ENCODE data around the gene ATP5F1E. TPM values are rescaled to one million over a fixed set of nuclear protein-coding genes. Genes with fewer than 3 reads are reported as not detected.

Gene ATP5F1E
- total and polyA plus RNA-seq, 4 donors = 18.4 to 88.8 (median 64.1) TPM

DNA sequence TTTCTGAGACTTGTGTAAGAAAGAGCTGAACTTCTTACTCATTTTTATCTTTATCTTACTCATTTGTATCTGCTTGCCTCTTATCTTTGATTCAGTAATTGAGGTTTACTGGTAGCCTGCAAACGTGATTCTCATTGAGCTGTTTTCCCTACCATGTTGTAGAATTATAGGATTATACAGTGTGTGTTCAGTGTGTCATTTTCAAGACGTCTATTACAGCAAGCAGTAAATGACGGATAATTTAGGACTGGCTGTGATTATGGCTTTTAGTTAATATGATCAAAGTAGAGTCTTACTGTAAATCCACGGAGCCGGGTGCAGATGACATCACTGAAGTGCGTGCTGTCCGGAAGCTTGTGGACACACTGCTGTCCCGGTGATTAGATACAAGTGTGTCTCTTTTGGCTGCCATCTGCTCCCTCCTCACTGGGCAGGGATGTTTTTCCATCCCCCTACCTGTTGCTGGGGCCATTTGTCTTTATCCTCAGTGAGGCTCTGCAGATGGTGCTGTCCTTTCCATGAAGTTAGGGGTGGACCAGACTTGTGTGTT lies 45.1 kb downstream of the ATP5F1E start:
- H3K27me3 ChIP-seq (ENCODE audit: control insufficient read depth in 3 of 3, insufficient read depth in 3 of 3, low read length in 2 of 3) = no peaks in the 10 kb centered on the region
- H3K4me3 ChIP-seq = no peak overlapping the region
- TF ChIP-seq, protein P1, sequence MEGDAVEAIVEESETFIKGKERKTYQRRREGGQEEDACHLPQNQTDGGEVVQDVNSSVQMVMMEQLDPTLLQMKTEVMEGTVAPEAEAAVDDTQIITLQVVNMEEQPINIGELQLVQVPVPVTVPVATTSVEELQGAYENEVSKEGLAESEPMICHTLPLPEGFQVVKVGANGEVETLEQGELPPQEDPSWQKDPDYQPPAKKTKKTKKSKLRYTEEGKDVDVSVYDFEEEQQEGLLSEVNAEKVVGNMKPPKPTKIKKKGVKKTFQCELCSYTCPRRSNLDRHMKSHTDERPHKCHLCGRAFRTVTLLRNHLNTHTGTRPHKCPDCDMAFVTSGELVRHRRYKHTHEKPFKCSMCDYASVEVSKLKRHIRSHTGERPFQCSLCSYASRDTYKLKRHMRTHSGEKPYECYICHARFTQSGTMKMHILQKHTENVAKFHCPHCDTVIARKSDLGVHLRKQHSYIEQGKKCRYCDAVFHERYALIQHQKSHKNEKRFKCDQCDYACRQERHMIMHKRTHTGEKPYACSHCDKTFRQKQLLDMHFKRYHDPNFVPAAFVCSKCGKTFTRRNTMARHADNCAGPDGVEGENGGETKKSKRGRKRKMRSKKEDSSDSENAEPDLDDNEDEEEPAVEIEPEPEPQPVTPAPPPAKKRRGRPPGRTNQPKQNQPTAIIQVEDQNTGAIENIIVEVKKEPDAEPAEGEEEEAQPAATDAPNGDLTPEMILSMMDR (IDR thresholded peaks at IDR 0.05; ENCODE audit: control extremely low read depth, extremely low read depth) = no peak
- no peak overlapping the region for H3K27ac ChIP-seq (ENCODE audit: low read depth in 1 of 2, low read length in 1 of 2)
- H3K9me3 ChIP-seq (ENCODE audit: control insufficient read depth in 4 of 4, insufficient read depth in 3 of 4, low read length in 3 of 4) = peaks cover 0 to 3% (median 0%) of the 10 kb centered on the region in 4 donors
- ATAC-seq (ENCODE audit: insufficient read depth, low FRiP score) (no peak), DNase-seq (no peak)
- no peak overlapping the region for H3K9ac ChIP-seq (ENCODE audit: insufficient read depth in 1 of 2, low read length in 2 of 2)
- peaks cover 13 to 49% (median 36%) of the 10 kb centered on the region in 4 donors for H3K36me3 ChIP-seq (ENCODE audit: control insufficient read depth in 4 of 4, insufficient read depth in 4 of 4, low read length in 4 of 4)
- WGBS, 2 donors = 91 to 93% methylated on average over 8 of the region's 8 CpGs
- peaks cover 0 to 11% (median 9%) of the 10 kb centered on the region in 5 donors for H3K4me1 ChIP-seq (ENCODE audit: control insufficient read depth in 5 of 5, insufficient read depth in 5 of 5, low read length in 5 of 5)

DNA sequence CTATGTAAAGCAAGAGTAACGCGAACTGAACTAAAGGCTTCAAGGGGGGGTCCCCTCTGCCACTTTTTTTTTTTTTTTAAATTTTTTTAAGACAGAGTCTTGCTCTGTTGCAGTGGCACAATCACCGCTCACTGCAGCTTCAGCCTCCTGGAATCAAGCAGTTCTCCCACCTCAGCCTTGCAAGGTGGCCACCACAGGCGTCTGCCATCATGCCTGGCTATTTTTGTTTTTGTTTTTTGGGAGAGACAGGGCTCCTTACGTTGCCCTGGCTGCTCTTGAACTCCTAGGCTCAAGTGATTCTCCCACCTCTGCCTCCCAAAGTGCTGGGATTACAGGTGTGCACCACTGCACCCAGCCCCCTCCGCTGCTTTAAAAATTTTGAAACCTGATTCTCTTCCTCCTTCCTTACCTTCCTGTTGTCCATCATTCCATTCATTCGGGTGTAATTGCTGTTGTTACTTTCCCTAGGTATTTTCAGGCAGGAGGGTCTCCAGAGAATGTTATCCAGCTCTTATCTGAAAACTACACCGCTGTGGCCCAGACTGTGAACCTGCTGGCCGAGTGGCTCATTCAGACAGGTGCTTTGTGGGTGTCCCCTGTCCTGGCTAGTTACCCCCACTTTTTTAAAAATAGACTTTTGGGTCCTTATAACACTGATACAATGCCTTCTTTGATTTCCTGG lies 45.7 kb downstream of the ATP5F1E start:
- no peak for DNase-seq
- WGBS, 2 donors = 83 to 89% methylated on average over 9 of the region's 9 CpGs
- no peak overlapping the region for H3K27ac ChIP-seq (ENCODE audit: low read depth in 1 of 2, low read length in 1 of 2)

DNA sequence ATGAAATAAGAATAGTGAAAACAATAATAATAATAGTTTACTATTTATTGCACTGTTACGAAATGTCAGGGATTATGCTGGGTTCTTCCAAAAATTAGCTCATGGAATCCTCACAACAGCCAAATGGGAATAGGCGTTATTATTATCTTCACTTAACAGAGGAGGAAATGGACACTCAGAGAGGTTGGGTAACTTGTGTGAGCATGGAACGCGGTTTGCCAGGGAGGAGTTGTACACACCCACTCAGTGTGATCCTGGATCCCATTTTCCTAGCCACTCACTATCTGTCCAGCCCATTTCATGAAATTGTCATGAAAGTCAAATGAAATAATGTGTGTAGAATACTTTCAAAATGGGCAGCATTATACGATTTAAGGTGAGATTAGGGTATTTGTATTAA lies 46.5 kb downstream of the ATP5F1E start:
- no peak for ATAC-seq (ENCODE audit: insufficient read depth, low FRiP score)
- Histone ChIP-seq H3K27me3 (ENCODE audit: control insufficient read depth in 3 of 3, insufficient read depth in 3 of 3, low read length in 2 of 3) (no peaks in the 10 kb centered on the region), H3K4me1 (ENCODE audit: control insufficient read depth in 5 of 5, insufficient read depth in 5 of 5, low read length in 5 of 5) (peaks cover 0 to 11% (median 9%) of the 10 kb centered on the region in 5 donors), H3K27ac (ENCODE audit: low read depth in 1 of 2, low read length in 1 of 2) (no peak overlapping the region), H3K9ac (ENCODE audit: insufficient read depth in 1 of 2, low read length in 2 of 2) (no peak overlapping the region), H3K9me3 (ENCODE audit: control insufficient read depth in 4 of 4, insufficient read depth in 3 of 4, low read length in 3 of 4) (peaks cover 0 to 3% (median 0%) of the 10 kb centered on the region in 4 donors), H3K36me3 (ENCODE audit: control insufficient read depth in 4 of 4, insufficient read depth in 4 of 4, low read length in 4 of 4) (peaks cover 13 to 37% (median 25%) of the 10 kb centered on the region in 4 donors), H3K4me3 (no peak overlapping the region)
- TF ChIP-seq, protein P1 (IDR thresholded peaks at IDR 0.05; ENCODE audit: control extremely low read depth, extremely low read depth) = no peak
- DNase-seq = no peak
- 79 to 84% methylated on average over 5 of the region's 5 CpGs for WGBS, 2 donors

More for the DNA sequence above, 45.7 kb downstream of the ATP5F1E start:
- H3K4me3 ChIP-seq = no peak overlapping the region
- peaks cover 0 to 11% (median 9%) of the 10 kb centered on the region in 5 donors for H3K4me1 ChIP-seq (ENCODE audit: control insufficient read depth in 5 of 5, insufficient read depth in 5 of 5, low read length in 5 of 5)
- TF ChIP-seq, protein P1 (IDR thresholded peaks at IDR 0.05; ENCODE audit: control extremely low read depth, extremely low read depth) = no peak
- H3K36me3 ChIP-seq (ENCODE audit: control insufficient read depth in 4 of 4, insufficient read depth in 4 of 4, low read length in 4 of 4) = peaks cover 13 to 44% (median 32%) of the 10 kb centered on the region in 4 donors
- ATAC-seq (ENCODE audit: insufficient read depth, low FRiP score) = no peak
- H3K9ac ChIP-seq (ENCODE audit: insufficient read depth in 1 of 2, low read length in 2 of 2) = no peak overlapping the region
- peaks cover 0 to 3% (median 0%) of the 10 kb centered on the region in 4 donors for H3K9me3 ChIP-seq (ENCODE audit: control insufficient read depth in 4 of 4, insufficient read depth in 3 of 4, low read length in 3 of 4)
- H3K27me3 ChIP-seq (ENCODE audit: control insufficient read depth in 3 of 3, insufficient read depth in 3 of 3, low read length in 2 of 3) = no peaks in the 10 kb centered on the region

Measured in lung (tissue), 12 donors.